Peyer's patch (tissue), 4 donors: ENCODE results near the gene CFAP99.

Experiments
- CTCF ChIP-seq, 6 experiments: fragments of 450-650 bp in 4 of 6; fragments of 200-600 bp in 2 of 6; sonication (generic) in 1 of 6; IDR thresholded peaks; one replicate each; pipeline ENCODE4 v1.5.1; 2017 to 2019; ENCODE audit warnings: antibody characterized with exemption in 6 of 6, mild to moderate bottlenecking in 3 of 6, moderate library complexity in 1 of 6
- POLR2A ChIP-seq, 2 donors: fragments of 450-650 bp; IDR thresholded peaks; one replicate each; pipeline ENCODE4 v1.5.1; 2017; ENCODE audit warnings: antibody characterized with exemption in 2 of 2, mild to moderate bottlenecking in 2 of 2, moderate library complexity in 2 of 2

- TF ChIP-seq CTCF (IDR thresholded peaks at IDR 0.05) = no peak
- TF ChIP-seq POLR2A (IDR thresholded peaks at IDR 0.05) = no peak
Observed at GRCh38 chr4:2487632-2488031, 68.9 kb downstream of the CFAP99 start.
